Keratinocyte (primary cell): ENCODE data around the gene P3R3URF. TPM values are rescaled to one million over a fixed set of nuclear protein-coding genes. Genes with fewer than 3 reads are reported as not detected.

Experiments used
- DNase-seq: peaks from one replicate; pipeline ENCODE4 v3.0.0-alpha.2; 2011; ENCODE audit warnings: low read depth, missing footprints, low spot score
- FAIRE-seq: peaks from 2 replicates; lab custom pipeline; 2011; peaks lifted over from hg19 to GRCh38; lab: Jason Lieb, UNC
- H2AFZ ChIP-seq: 2 replicates; pipeline ENCODE4 v1.6.0; 2012; ENCODE audit warnings: low read length, control low read depth, inconsistent platforms; ENCODE audit not compliant: control insufficient read depth
- H3K27ac ChIP-seq: 2 replicates; pipeline ENCODE4 v1.5.1; 2011; ENCODE audit warnings: low read length; ENCODE audit not compliant: control insufficient read depth, insufficient read depth
- H3K27me3 ChIP-seq: 3 replicates; pipeline ENCODE4 v1.6.0; 2011; ENCODE audit warnings: low read length; ENCODE audit not compliant: control insufficient read depth, insufficient read depth; ENCODE audit errors: extremely low read depth
- H3K36me3 ChIP-seq, 2 experiments: 2 replicates in 1 of 2; 3 replicates in 1 of 2; pipeline ENCODE4 v1.5.1; 2011; ENCODE audit warnings: low read length in 2 of 2, mild to moderate bottlenecking in 1 of 2; ENCODE audit not compliant: control insufficient read depth in 2 of 2, insufficient read depth in 2 of 2; ENCODE audit errors: extremely low read depth in 1 of 2
- H3K4me1 ChIP-seq: 3 replicates; pipeline ENCODE4 v1.5.1; 2011; ENCODE audit warnings: low read length; ENCODE audit not compliant: control insufficient read depth, insufficient read depth; ENCODE audit errors: extremely low read depth
- H3K4me2 ChIP-seq: 3 replicates; pipeline ENCODE4 v1.6.0; 2011; ENCODE audit warnings: low read depth, low read length; ENCODE audit not compliant: control insufficient read depth, insufficient read depth; ENCODE audit errors: extremely low read depth
- H3K4me3 ChIP-seq, 3 experiments: fragments of 200-600 bp in 1 of 3; sonication (generic) in 1 of 3; 2 replicates in 2 of 3; 3 replicates in 1 of 3; pipeline ENCODE4 v1.5.1; 2011 to 2016; ENCODE audit warnings: low read length in 3 of 3, mild to moderate bottlenecking in 3 of 3, control low read depth in 2 of 3, inconsistent platforms in 1 of 3, low read depth in 1 of 3, mixed read lengths in 1 of 3, mixed run types in 1 of 3, moderate library complexity in 1 of 3; ENCODE audit not compliant: control insufficient read depth in 2 of 3, insufficient read depth in 2 of 3; ENCODE audit errors: extremely low read depth in 1 of 3
- H3K79me2 ChIP-seq: 2 replicates; pipeline ENCODE4 v1.6.0; 2012; ENCODE audit warnings: low read length; ENCODE audit not compliant: control insufficient read depth, insufficient read depth
- H3K9ac ChIP-seq: 3 replicates; pipeline ENCODE4 v1.6.0; 2011; ENCODE audit warnings: low read length; ENCODE audit not compliant: control insufficient read depth, insufficient read depth; ENCODE audit errors: extremely low read depth
- H3K9me1 ChIP-seq: 3 replicates; pipeline ENCODE4 v1.6.0; 2011; ENCODE audit warnings: low read length; ENCODE audit not compliant: control insufficient read depth, insufficient read depth; ENCODE audit errors: extremely low read depth
- H3K9me3 ChIP-seq: 2 replicates; pipeline ENCODE4 v1.5.1; 2012; ENCODE audit warnings: low read depth, low read length; ENCODE audit not compliant: control insufficient read depth
- H4K20me1 ChIP-seq: 3 replicates; pipeline ENCODE4 v1.6.0; 2011; ENCODE audit warnings: low read length; ENCODE audit not compliant: control insufficient read depth, insufficient read depth; ENCODE audit errors: extremely low read depth
- EZH2 ChIP-seq: IDR thresholded peaks from one replicate; pipeline ENCODE4 v1.6.1; 2012; ENCODE audit warnings: inconsistent platforms, mild to moderate bottlenecking, low read length, moderate library complexity
- dilution Hi-C: fragments of 300-500 bp; cut with MboI; formaldehyde crosslinking; loops from one replicate; pipeline ENCODE4 v1.7.0; 2020; ENCODE audit warnings: low sequenced_read_pairs; ENCODE audit not compliant: extremely low pct_ligation_motif_present
- polyA plus RNA-seq, 5 experiments: library from polyadenylated mRNA; depleted of rRNA in 3 of 5; stranded (reverse) in 3 of 5; stranded (forward) in 1 of 5; unstranded in 1 of 5; fragments of >200 nt; gene quantifications; 1 replicate in 1 of 5; 2 replicates in 3 of 5; 3 replicates in 1 of 5; pipeline versions ENCODE4 v1.2.1 to v1.2.3, GENCODE V29; 2011 to 2012; ENCODE audit warnings: missing spikeins in 2 of 5, low read depth in 1 of 5, low replicate concordance in 1 of 5
- TF ChIP-seq, protein P1 (sequence below), 3 experiments: IDR thresholded peaks in 1 of 3; conservative IDR thresholded peaks in 1 of 3; optimal IDR thresholded peaks in 1 of 3; 2 replicates in 2 of 3; 3 replicates in 1 of 3; pipeline versions ENCODE3 to v1.5.1; 2011; ENCODE audit warnings: low read length in 3 of 3, mild to moderate bottlenecking in 3 of 3, moderate library complexity in 2 of 3, control low read depth in 1 of 3, inconsistent platforms in 1 of 3; ENCODE audit not compliant: insufficient read depth in 2 of 3; ENCODE audit errors: extremely low read depth in 1 of 3

The P3R3URF gene
- polyA plus RNA-seq, 1 donor (not counting 4 experiments of a cell fraction or from before 2014, with no cell fraction given): not detected

DNA sequence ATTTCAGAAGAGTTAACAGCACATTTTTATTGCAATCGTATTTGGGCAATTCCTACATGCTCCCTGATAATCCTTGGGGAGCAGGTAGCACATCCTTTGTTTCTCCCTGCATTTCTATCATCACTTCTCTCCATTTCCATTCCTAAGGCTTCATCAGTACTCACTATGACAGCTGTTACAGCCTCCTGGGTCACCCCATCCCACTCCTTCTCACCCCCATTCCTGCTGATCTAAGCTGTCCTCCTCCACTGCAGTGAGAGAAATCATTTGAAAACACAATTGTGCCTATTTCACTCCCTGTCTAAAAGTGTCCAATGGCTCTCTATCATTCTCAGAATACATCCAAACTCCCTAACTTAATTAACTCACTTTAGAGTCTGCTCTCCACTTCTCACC is 18.4 kb downstream of the P3R3URF start:
- H3K9me1 ChIP-seq: no peaks in the 10 kb centered on the region
- no peaks in the 10 kb centered on the region for H3K79me2 ChIP-seq
- FAIRE-seq: no peak
- H3K36me3 ChIP-seq: no peaks in the 10 kb centered on the region
- TF ChIP-seq EZH2: no peak
- TF ChIP-seq, protein P1, sequence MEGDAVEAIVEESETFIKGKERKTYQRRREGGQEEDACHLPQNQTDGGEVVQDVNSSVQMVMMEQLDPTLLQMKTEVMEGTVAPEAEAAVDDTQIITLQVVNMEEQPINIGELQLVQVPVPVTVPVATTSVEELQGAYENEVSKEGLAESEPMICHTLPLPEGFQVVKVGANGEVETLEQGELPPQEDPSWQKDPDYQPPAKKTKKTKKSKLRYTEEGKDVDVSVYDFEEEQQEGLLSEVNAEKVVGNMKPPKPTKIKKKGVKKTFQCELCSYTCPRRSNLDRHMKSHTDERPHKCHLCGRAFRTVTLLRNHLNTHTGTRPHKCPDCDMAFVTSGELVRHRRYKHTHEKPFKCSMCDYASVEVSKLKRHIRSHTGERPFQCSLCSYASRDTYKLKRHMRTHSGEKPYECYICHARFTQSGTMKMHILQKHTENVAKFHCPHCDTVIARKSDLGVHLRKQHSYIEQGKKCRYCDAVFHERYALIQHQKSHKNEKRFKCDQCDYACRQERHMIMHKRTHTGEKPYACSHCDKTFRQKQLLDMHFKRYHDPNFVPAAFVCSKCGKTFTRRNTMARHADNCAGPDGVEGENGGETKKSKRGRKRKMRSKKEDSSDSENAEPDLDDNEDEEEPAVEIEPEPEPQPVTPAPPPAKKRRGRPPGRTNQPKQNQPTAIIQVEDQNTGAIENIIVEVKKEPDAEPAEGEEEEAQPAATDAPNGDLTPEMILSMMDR (optimal IDR thresholded peaks at IDR 0.05 in 1 of 3, IDR thresholded peaks at IDR 0.05 in 1 of 3, conservative IDR thresholded peaks at IDR 0.05 in 1 of 3; ENCODE audit: extremely low read depth in 1 of 3, insufficient read depth in 2 of 3, low read length in 3 of 3): no peak
- H2AFZ ChIP-seq: no peak overlapping the region
- no peaks in the 10 kb centered on the region for H3K9me3 ChIP-seq
- H3K4me3 ChIP-seq: no peak overlapping the region
- H3K4me1 ChIP-seq: no peaks in the 10 kb centered on the region
- no peak overlapping the region for H3K4me2 ChIP-seq
- no peak overlapping the region for H3K27ac ChIP-seq
- no peak overlapping the region for H3K9ac ChIP-seq
- H4K20me1 ChIP-seq: no peaks in the 10 kb centered on the region
- H3K27me3 ChIP-seq: no peaks in the 10 kb centered on the region
- dilution Hi-C loops: no loop called here
- no peak for DNase-seq

DNA sequence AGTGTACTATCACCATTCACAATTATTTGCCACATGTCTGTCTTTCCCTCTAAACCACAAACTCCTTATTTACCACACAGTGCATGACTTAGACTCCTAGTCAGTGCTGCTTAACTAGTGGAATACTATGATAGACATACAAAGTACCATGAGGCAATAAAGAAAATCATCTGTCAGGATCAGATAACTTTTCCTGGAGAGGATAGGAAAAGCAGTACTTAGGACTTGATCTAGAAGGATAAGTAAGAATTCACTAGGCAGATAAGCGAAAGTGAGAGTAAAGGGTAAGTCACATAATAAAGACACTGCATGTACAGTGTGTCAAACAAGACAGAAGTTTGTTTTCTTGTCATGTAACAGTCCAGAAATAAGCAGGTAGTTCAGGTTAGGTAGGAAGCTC is 22.6 kb downstream of the P3R3URF start:
- FAIRE-seq: no peak
- H3K9me1 ChIP-seq: no peaks in the 10 kb centered on the region
- TF ChIP-seq, protein P1 (optimal IDR thresholded peaks at IDR 0.05 in 1 of 3, IDR thresholded peaks at IDR 0.05 in 1 of 3, conservative IDR thresholded peaks at IDR 0.05 in 1 of 3; ENCODE audit: extremely low read depth in 1 of 3, insufficient read depth in 2 of 3, low read length in 3 of 3): no peak
- TF ChIP-seq EZH2: no peak
- no peaks in the 10 kb centered on the region for H3K4me1 ChIP-seq
- no peak overlapping the region for H3K27ac ChIP-seq
- dilution Hi-C loops: no loop called here
- no peak overlapping the region for H3K9ac ChIP-seq
- H3K4me2 ChIP-seq: no peak overlapping the region
- H3K4me3 ChIP-seq: no peak overlapping the region
- no peaks in the 10 kb centered on the region for H3K27me3 ChIP-seq
- H3K36me3 ChIP-seq: no peaks in the 10 kb centered on the region
- DNase-seq: no peak
- H2AFZ ChIP-seq: no peak overlapping the region
- H3K9me3 ChIP-seq: no peaks in the 10 kb centered on the region
- no peaks in the 10 kb centered on the region for H4K20me1 ChIP-seq
- no peaks in the 10 kb centered on the region for H3K79me2 ChIP-seq
